Endodermal cell (in vitro differentiated cells): Measurements from ENCODE around the gene HDDC3. TPM values are rescaled to one million over a fixed set of nuclear protein-coding genes. Genes with fewer than 3 reads are reported as not detected.
A peak's percentile ranks its signal among the peaks of the same experiment; 100 is the strongest.
"Not testable (repeated sequence)": the region's sequence is repeated elsewhere in the genome, so short reads cannot be mapped to it uniquely, and the experiment has no call there.

Experiments used
- DNase-seq: peaks from one replicate; pipeline ENCODE4 v3.0.0-alpha.2; 2017
- H3K27ac ChIP-seq: 2 replicates; pipeline ENCODE4 v1.5.1; 2013; ENCODE audit warnings: mild to moderate bottlenecking, low read depth, low read length, moderate library complexity
- H3K27me3 ChIP-seq: 2 replicates; pipeline ENCODE4 v1.6.1; 2013; ENCODE audit warnings: mild to moderate bottlenecking, low read length, moderate library complexity; ENCODE audit not compliant: insufficient read depth, control insufficient read depth, poor library complexity, severe bottlenecking
- H3K36me3 ChIP-seq: 2 replicates; pipeline ENCODE4 v1.7.0; 2013; ENCODE audit warnings: mild to moderate bottlenecking, low read length, moderate library complexity; ENCODE audit not compliant: control insufficient read depth, insufficient read depth
- H3K4me1 ChIP-seq: one replicate; pipeline ENCODE4 v1.7.0; 2013; ENCODE audit warnings: low read length; ENCODE audit not compliant: control insufficient read depth, insufficient read depth
- H3K4me3 ChIP-seq: 2 replicates; pipeline ENCODE4 v1.5.1; 2013; ENCODE audit warnings: mild to moderate bottlenecking, low read length, moderate library complexity
- H3K9ac ChIP-seq: 2 replicates; pipeline ENCODE4 v1.6.1; 2013; ENCODE audit warnings: mild to moderate bottlenecking, low read length, moderate library complexity; ENCODE audit not compliant: poor library complexity, severe bottlenecking; ENCODE audit errors: extremely low read depth
- H3K9me3 ChIP-seq: 2 replicates; pipeline ENCODE4 v1.6.1; 2013; ENCODE audit warnings: mild to moderate bottlenecking, low read length, moderate library complexity; ENCODE audit not compliant: control insufficient read depth
- H3K27ac Mint-ChIP-seq: 2 replicates; pipeline ENCODE4 v1.8.0; 2020; ENCODE audit warnings: mixed read lengths
- H3K27me3 Mint-ChIP-seq: 2 replicates; pipeline ENCODE4 v1.8.0; 2021; ENCODE audit warnings: mild to moderate bottlenecking, mixed read lengths; ENCODE audit not compliant: insufficient read depth
- H3K36me3 Mint-ChIP-seq: 2 replicates; pipeline ENCODE4 v1.8.0; 2020; ENCODE audit warnings: low read depth, mixed read lengths
- H3K4me1 Mint-ChIP-seq: 2 replicates; pipeline ENCODE4 v1.8.0; 2020; ENCODE audit warnings: mixed read lengths
- H3K4me3 Mint-ChIP-seq: 2 replicates; pipeline ENCODE4 v1.8.0; 2020; ENCODE audit warnings: mild to moderate bottlenecking, moderate library complexity, mixed read lengths
- H3K9me3 Mint-ChIP-seq: 2 replicates; pipeline ENCODE4 v1.8.0; 2020; ENCODE audit warnings: mild to moderate bottlenecking, mixed read lengths
- CTCF ChIP-seq: fragments of 200-600 bp; sonication (generic); conservative IDR thresholded peaks from 2 replicates; pipeline ENCODE4 v1.5.0; 2021; ENCODE audit warnings: antibody characterized with exemption, mild to moderate bottlenecking
- WGBS, 2 experiments: methylation state at CpG; one replicate each; pipeline versions ENCODE4 v1.1.5 to v1.1.7; 2013; ENCODE audit warnings: missing lambda C conversion rate in 2 of 2, mixed read lengths in 1 of 2; ENCODE audit not compliant: insufficient coverage in 1 of 2, insufficient read length in 1 of 2; 5-methylcytosine and 5-hydroxymethylcytosine counted together
- total RNA-seq, 2 donors: library from RNA; stranded (reverse); fragmentation: NEBNext Ultra II Directional in 1 of 2; extraction: Animal tissue kit (Norgen Biotek cat#: 25700) in 1 of 2; gene quantifications; 2 replicates in 1 of 2; 3 replicates in 1 of 2; pipeline ENCODE4 v1.2.1, GENCODE V29; 2021

The HDDC3 gene
- total RNA-seq, 2 donors from 2014 or later, result 15.3 to 21.5 TPM

DNA sequence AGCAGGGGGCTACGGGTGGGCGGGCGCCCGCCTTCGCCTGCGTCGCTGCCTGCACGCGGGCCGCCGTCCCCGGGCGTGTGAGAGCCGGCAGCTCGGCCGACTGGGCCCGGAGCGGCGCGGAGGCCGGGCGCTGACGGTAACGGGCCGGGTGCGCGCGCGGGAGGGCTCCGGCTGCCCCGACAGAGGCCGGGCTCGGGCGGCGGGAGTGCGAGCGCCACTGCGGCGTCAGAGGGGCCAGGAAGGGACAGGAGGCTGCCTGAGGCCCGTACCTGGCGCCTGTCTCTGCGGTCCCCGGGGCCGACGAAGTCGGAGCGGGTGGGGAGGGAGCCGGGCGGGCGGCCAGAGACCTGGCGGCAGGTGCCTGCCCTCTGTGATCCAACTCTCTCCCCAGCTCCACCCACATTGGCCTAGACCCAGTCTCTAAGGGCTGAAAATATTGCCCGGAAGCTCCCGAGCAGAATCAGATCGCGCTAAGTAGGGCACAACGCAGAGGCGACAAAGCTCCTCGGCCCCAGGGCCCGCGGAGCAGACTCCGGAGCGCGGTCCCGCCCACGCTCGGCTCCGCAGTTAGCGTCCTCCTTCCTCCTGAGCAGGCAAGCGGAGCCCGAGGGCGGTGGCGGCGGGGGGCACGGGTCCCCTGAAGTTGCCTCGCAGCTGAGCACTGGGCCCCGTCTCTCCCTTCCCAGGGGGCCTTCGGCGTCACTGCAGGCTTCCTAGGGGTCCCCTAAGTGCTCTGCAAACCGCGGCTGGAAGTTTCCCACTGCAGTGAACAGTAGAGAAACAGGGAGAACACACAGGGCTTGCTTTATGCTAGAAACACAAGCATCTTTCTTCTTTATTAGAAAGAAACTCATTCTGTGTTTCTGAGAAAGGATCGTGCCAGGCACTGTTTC lies 29.3 kb downstream of the HDDC3 start, which contains the start of gene MAN2A2:
Gene MAN2A2, plus strand, starts transcription at position 463 of the 893 bp plus-strand sequence. CDS start 906 bp downstream, outside the sequence.
- Mint-ChIP-seq H3K27me3 (peaks cover 2% of the 10 kb centered on the region), H3K4me1 (peaks cover 15% of the 10 kb centered on the region), H3K36me3 (peaks cover 23% of the 10 kb centered on the region), H3K27ac (peak within 1 kb of the TSS; percentile 69), H3K9me3 (no peaks in the 10 kb centered on the region), H3K4me3 (peak within 1 kb of the TSS; percentile 68)
- Histone ChIP-seq H3K27ac (peak within 1 kb of the TSS; percentile 8), H3K9ac (peak within 1 kb of the TSS; percentile 78), H3K4me3 (peak within 1 kb of the TSS; percentile 90), H3K27me3 (no peaks in the 10 kb centered on the region), H3K9me3 (no peaks in the 10 kb centered on the region), H3K36me3 (peaks cover 27% of the 10 kb centered on the region), H3K4me1 (peaks cover 7% of the 10 kb centered on the region)
- peak; percentile 86 for DNase-seq
- TF ChIP-seq CTCF, result no peak
- WGBS, 2 experiments, result 1% methylated on average over 19 to 81 of the region's 81 CpGs

GRCh38 chr15:90902040-90902839 lies 30.1 kb downstream of the HDDC3 start:
- Mint-ChIP-seq H3K4me3 (peak overlapping the region; percentile 68), H3K27me3 (peaks cover 2% of the 10 kb centered on the region), H3K27ac (peak overlapping the region; percentile 69), H3K36me3 (peaks cover 21% of the 10 kb centered on the region), H3K4me1 (peaks cover 15% of the 10 kb centered on the region), H3K9me3 (no peaks in the 10 kb centered on the region)
- Histone ChIP-seq H3K9me3 (no peaks in the 10 kb centered on the region), H3K4me1 (peaks cover 7% of the 10 kb centered on the region), H3K9ac (peak overlapping the region; percentile 78), H3K4me3 (peak overlapping the region; percentile 90), H3K27ac (peak overlapping the region; percentile 8), H3K36me3 (peaks cover 22% of the 10 kb centered on the region), H3K27me3 (no peaks in the 10 kb centered on the region)
- peak; percentile 82 for TF ChIP-seq CTCF
- peak; percentile 91 for DNase-seq
- WGBS, 2 experiments, result 0% methylated on average over 18 to 71 of the region's 71 CpGs

- Mint-ChIP-seq H3K9me3 (no peaks in the 10 kb centered on the region), H3K36me3 (peaks cover 16% of the 10 kb centered on the region), H3K27ac (no peak overlapping the region), H3K4me1 (peaks cover 15% of the 10 kb centered on the region), H3K27me3 (peaks cover 2% of the 10 kb centered on the region), H3K4me3 (peak overlapping the region; percentile 68)
- Histone ChIP-seq H3K27ac (no peak overlapping the region), H3K9ac (peak overlapping the region; percentile 78), H3K9me3 (no peaks in the 10 kb centered on the region), H3K4me1 (peaks cover 7% of the 10 kb centered on the region), H3K36me3 (peaks cover 16% of the 10 kb centered on the region), H3K4me3 (peak overlapping the region; percentile 90), H3K27me3 (no peaks in the 10 kb centered on the region)
- TF ChIP-seq CTCF, result no peak
- WGBS, 2 experiments, result 73 to 76% methylated on average over 7 to 14 of the region's 14 CpGs
- no peak for DNase-seq
Measured at GRCh38 chr15:90901175-90902039, 30.9 kb downstream of the HDDC3 start.

GRCh38 chr15:90897131-90897655 lies 35.2 kb downstream of the HDDC3 start:
- peaks cover 12% of the 10 kb centered on the region for H3K36me3 ChIP-seq
- not testable (repeated sequence) for H3K27me3 ChIP-seq, H3K4me3 Mint-ChIP-seq, H3K27ac Mint-ChIP-seq, H3K4me1 ChIP-seq, DNase-seq, H3K27me3 Mint-ChIP-seq, H3K4me3 ChIP-seq, H3K9me3 Mint-ChIP-seq, H3K9ac ChIP-seq, H3K9me3 ChIP-seq, H3K27ac ChIP-seq
- H3K36me3 Mint-ChIP-seq, result peaks cover 29% of the 10 kb centered on the region
- H3K4me1 Mint-ChIP-seq, result peaks cover 10% of the 10 kb centered on the region
- 96 to 97% methylated on average over 11 to 13 of the region's 14 CpGs for WGBS, 2 experiments
